Stimulated activated CD4-positive, alpha-beta T cell treated with anti-CD3 and anti-CD28 coated beads, Interleukin-4, amount 100 ng/mL, for 4 hours (primary cell): ENCODE measurements around the gene UTY.
"Not testable (repeated sequence)": the region's sequence is repeated elsewhere in the genome, so short reads cannot be mapped to it uniquely, and the experiment has no call there.

ENCODE experiments used
- DNase-seq, 2 experiments: peaks; one replicate each; pipeline ENCODE4 v3.0.0-alpha.2; 2020

Gene UTY

GRCh38 chrY:13295026-13295425, 184.8 kb downstream of the UTY start:
- DNase-seq: no peak

DNA sequence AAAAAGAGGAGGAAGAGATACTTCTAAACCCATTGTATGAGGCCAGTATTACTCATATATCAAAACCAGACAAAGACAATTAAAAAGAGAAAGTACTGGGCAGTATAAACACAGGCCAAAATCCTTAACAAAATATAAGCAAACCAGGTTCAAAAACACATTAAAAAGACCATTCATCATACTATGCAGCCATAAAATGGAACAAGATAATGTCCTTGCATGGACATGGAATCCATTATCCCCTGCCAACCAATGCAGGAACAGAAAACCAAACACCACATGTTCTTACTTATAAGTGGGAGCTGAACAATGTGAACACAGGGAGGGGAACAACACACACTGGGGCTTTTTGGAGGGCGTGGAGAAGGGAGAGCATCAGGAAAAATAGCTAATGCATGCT, 188.6 kb downstream of the UTY start:
- no peak for DNase-seq

- not testable (repeated sequence) for DNase-seq
Observed at GRCh38 chrY:13282151-13283054, 197.4 kb downstream of the UTY start.

DNA sequence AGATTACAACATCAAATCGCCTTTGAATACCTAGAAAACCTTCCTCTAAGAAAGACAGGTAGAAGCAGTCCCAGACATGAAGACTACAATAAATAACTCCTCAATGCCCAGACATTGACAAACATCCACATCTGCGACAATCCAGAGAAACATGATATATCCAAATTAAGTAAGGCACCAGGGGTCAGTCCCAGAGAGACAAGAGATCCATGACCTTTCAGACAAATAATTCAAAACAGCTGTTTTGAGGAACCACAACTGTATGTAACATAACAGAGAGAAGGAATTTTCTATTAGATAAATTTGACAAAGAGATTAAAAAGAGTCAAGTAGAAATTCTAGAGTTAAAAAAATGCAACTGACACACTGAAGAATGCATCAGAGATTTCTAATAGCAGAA, 200.3 kb downstream of the UTY start:
- DNase-seq: no peak

- no peak for DNase-seq
Observed at GRCh38 chrY:13271706-13272105, 208.1 kb downstream of the UTY start.

- not testable (repeated sequence) for DNase-seq
Observed at GRCh38 chrY:13253941-13254440, 225.8 kb downstream of the UTY start.

DNA sequence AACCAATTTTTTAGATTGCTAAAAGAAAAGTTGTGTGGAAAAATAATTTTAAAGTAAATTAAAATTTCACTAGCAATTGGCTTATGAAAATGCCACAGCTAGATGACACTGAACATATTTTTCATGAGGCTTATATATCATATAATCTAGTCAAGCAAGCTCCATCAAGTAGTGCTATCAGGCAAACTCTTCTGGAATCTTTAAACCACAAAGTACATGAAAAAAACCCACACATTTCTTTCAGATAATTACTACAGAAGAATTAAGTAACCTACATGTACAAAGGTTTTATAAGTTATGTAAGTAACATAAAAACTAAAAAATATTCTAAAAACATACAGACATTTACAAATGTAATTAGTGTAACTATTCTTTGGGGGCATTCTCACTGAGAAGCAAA, 229.4 kb downstream of the UTY start:
- no peak for DNase-seq

DNA sequence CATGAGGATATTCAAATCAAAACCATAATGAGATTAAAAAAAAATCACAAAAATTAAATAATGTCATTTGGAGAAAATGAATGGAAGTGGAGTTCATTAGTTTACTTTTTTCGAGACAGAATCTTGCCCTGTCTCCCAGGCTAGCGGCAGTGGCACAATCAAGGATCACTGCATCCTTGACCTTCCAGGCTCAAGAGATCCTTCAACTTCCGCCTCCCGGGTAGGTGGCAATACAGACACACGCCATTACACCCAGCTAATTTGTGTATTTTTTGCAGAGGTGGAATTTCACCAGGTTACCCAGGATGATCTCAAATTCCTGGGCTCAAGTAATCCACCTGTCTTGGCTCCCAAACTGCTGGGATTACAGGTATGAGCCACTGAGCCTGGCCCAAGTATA, 236.1 kb downstream of the UTY start:
- DNase-seq: no peak

- no peak for DNase-seq
Observed at GRCh38 chrY:13233901-13234300, 245.9 kb downstream of the UTY start.

DNA sequence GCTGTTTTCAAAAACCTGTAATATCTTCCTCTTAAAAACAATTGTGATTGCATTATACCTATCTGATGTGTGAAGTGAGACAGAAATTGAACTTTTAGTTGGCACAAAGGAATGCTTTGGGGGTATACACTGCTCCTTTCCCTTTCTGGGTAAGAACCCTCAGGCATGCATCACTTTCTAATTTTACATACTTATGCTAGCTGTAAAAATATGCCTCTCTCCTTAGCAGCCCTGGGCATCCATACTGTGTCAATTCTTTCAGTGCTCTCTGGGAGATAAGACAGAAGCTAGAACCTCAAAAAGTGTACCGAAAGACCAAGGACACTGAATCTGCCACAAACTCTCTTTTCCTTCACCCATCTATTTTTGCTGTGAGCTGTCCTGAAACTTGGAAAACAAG, 246.7 kb downstream of the UTY start:
- DNase-seq: no peak

DNA sequence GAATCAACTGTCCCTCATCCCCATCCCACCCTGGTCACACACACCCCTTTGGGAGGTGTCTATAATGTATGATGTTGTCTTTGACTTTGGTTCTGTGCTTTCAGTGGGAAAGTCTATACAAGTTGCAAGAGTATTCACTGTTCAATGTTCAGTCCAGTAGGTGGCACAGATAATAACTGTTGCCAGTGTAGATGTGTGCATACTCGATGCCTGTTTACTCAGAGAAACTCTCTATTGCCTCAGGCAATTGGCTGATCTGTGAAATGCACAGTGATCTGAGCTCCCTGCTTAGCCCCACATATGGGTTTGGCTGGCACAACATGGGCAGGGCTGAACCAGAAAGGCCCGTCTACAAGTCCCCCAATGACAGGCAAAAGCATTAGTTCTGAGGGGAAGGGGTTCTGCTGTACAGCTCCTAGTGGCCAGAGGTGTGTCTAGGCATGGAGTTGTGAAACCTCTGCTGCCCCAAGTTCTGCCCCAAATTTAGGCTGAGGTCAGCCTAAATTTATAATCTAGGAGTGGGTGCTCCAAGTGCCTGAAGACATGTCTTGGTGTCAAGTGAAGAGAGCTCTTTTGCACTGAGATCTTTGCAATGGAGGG, 252.4 kb downstream of the UTY start:
- no peak for DNase-seq

DNA sequence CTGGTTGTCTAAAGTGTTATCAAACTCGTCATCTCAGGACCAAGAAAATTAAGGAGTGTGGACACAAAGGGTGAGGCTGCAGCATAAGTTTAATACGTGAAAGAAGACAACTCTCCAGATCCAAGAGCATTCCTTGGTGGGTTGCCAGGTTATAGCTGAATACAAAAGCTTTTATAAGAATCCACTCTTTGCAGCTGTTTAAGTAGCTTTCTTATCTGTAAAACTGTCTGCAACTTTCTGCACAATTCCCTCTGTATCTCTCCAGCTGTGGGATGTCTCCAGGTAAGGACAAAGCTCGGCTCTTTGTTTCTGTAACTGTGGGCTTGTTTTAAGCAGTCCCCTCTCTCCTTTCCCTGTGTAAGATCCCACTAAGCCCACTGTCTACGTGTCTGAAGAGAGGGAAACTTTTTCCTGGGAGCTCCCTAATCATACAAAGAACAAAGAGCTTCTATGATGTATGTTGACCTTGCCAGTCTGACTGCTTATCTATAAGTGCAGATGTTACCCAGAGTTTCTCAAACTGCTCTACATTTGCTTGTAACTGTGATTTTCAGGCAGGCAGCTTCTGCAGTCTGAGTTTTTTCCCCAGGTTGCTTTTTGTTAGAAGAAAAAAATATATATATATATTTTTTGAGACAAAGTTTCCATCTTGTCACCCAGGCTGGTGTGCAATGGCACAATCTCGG, 268.7 kb downstream of the UTY start:
- DNase-seq: no peak

DNA sequence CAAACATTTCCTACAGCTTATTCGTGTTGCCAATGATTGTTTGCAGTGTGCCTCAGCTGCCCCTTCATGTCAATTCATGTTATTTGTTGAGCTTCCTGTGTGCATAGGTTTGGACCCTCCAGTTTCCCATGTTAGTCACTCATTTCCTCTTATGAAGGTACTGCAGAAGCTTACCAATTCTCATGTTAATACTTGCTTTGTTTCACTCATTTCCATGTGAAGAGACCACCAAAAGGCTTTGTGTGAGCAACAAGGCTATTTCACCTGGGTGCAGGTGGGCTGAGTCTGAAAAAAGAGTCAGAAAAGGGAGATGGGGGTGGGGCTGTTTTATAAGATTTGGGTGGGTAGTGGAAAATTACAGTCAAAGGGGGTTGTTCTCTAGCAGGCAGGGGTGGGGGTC, 274.6 kb downstream of the UTY start:
- no peak for DNase-seq
